ENCODE measurements around the gene PLEKHN1.

Gene PLEKHN1

DNA sequence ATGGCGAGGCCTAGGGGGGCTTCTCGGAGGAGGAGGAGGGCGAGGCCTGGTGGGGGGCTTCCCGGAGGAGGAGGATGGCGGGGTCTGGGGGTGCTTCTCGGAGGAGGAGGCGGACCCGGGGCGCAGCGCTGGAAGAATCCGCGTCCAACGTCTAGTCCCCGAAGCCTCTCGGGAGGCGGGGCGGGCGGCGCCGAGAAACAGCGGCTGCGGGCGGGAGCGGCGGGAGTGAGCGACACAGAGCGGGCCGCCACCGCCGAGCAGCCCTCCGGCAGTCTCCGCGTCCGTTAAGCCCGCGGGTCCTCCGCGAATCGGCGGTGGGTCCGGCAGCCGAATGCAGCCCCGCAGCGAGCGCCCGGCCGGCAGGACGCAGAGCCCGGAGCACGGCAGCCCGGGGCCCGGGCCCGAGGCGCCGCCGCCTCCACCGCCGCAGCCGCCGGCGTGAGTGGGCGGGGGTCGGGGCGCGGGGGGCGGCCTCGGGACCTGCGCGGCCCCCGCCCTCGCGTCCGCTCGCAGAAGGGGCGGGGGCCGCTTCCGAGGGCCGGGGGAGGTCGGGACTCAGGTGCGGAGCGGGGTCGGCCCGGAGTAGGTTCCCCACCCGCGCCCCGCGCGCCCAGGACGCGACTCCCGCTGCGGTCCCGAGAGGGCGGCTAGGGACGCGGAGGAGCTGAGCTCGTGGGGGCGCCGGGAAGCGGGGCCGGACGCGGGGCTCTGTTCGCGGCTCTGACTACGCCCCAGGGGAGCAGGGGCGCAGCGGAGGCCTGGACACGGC lies 5.7 kb upstream of the PLEKHN1 start, which contains the start of gene KLHL17:
TSS of gene KLHL17 (plus strand) at position 222 of the 769 bp plus-strand sequence. CDS start at position 332, 110 bp downstream.
- peak; percentile 45 for DNase-seq (ENCODE audit: low read depth)

DNA sequence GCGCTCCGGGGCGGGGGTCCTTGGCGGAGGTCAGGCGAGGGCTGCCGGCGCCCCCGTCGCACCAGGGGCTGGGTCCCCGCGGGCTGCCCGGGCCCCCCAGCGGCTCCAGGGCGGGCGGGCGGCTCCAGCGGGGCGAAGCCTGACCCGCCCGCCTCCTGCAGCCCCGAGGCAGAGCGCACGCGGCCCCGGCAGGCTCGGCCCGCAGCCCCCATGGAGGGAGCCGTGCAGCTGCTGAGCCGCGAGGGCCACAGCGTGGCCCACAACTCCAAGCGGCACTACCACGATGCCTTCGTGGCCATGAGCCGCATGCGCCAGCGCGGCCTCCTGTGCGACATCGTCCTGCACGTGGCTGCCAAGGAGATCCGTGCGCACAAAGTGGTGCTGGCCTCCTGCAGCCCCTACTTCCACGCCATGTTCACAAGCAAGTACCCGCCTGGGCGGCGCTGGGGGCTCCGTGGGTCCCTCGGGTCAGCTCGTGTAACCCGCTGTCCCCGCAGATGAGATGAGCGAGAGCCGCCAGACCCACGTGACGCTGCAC lies 5.1 kb upstream of the PLEKHN1 start:
- no peak for DNase-seq (ENCODE audit: low read depth)

DNA sequence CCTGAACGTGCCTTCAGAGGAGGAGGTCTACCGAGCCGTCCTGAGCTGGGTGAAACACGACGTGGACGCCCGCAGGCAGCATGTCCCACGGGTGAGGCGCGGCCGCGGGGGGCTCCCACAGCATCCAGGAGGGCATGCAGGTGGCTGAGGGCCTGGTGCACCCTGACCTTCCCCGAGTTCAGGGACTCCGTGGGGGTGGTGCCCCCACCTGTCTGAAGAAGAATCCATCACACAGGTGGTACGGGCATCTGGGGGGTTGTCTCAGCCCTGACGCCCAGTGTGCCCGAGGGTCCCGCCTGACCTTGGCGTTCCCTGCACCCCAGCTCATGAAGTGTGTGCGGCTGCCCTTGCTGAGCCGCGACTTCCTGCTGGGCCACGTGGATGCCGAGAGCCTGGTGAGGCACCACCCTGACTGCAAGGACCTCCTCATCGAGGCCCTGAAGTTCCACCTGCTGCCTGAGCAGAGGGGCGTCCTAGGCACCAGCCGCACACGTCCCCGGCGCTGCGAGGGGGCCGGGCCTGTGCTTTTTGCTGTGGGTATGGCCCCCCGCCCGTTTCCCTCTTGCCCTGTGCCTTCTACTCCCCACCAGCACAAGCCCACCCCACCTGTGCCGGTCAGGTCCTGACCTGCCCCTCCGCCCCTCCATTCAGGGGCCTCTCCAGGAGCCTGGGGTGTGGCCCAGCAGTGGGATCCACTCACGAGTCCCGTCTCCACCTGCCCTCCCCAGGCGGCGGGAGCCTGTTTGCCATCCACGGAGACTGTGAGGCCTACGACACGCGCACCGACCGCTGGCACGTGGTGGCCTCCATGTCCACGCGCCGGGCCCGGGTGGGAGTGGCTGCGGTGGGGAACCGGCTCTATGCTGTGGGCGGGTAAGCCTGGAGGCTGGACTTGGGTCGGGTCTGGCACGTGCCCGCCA lies 3.6 kb upstream of the PLEKHN1 start:
- no peak for DNase-seq (ENCODE audit: low read depth)

DNA sequence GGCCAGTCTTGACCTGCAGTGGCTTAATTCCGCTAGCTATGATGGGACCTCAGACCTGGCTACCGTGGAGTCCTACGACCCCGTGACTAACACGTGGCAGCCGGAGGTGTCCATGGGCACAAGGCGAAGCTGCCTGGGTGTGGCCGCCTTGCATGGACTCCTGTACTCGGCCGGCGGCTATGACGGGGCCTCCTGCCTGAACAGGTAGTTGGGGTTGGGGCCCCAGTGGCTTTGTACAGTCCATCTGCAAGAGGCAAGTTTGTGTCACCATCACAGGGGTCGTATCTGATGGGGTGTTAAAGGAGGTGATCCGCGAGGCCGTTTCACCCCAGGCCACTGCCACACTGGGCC lies 3.0 kb upstream of the PLEKHN1 start:
- no peak for DNase-seq (ENCODE audit: low read depth)

DNA sequence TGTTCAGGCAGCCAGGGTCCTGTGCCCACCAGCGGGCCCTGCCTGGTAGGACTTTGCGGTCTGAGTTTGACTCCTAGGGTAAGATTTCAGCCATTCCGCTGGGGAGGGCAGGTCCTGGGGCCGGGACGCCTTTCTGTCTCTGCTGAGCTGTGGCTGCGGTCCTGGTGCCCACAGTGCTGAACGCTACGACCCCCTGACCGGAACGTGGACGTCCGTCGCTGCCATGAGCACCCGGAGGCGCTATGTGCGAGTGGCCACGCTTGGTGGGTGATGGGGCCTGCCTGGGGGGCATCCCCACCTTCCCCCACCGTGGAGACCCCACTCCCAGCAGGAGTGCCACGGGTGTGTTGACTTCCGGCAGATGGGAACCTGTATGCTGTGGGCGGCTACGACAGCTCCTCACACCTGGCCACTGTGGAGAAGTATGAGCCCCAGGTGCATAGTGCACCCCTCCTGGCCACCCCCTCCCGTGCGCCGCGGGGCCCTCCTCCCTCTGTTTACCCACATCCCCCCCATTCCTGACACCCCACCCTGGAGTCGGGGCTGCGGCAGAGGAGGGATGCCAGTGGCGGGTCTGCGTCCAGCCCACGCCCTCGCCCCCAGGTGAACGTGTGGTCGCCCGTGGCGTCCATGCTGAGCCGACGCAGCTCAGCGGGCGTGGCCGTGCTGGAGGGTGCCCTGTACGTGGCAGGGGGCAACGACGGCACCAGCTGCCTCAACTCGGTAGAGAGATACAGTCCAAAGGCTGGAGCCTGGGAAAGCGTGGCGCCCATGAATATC lies 2.3 kb upstream of the PLEKHN1 start:
- DNase-seq (ENCODE audit: low read depth), result no peak

DNA sequence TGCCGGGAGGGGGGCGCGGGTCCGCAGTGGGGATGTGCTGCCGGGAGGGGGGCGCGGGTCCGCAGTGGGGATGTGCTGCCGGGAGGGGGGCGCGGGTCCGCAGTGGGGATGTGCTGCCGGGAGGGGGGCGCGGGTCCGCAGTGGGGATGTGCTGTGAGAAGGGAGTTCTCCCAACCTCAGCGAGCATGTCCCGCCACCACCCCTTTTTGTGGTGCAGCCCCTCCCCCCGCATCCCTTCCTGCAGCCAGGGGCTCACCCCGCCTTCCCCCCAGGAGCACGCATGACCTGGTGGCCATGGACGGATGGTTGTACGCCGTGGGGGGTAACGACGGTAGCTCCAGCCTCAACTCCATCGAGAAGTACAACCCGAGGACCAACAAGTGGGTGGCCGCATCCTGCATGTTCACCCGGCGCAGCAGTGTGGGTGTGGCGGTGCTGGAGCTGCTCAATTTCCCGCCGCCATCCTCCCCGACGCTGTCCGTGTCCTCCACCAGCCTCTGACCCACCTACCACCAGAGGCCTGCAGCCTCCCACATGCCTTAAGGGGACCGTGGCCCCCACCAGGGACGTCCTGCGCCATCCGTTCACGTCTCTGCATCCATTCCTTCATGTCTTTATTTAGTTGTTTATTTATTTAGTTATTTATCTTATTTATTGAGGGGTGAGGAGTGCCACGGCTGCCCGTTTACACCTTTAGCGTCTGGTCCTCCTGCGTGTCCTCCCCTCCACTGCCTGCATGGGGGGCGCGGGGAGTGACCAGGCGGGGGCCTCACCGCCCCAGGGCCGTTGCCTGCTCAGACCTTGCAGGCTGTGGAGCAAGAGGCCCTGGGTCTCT lies 1.4 kb upstream of the PLEKHN1 start:
- DNase-seq (ENCODE audit: low read depth), result no peak

DNA sequence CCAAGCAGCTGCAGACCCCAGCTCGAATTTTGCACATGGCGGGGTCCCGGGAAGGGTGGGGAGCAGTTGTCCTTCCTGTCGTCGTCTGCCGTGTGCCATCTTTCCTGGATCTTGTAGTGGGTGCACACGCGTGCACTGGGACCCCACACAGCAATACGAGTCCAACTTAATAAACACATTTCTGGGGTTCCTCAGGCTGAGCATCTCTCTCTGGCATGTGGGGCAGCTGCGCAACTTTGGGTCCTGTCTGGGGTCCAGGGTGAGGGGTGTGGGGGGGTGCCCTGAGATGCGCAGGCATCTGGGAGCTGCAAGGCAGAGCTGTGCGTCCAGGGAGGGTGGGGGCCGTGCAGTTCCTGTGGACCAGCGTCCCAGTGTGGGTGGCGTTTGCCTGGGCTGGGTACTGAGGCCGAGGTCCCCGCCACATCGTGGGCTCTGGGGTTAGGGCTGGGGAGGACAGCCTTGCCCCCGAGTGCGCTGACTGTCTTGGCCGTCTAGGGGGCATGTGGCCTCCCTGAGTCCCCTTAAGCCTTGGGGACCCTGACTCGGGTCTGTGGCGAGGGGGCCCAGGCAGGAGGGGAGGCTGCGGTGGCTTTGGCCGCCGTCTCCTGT lies 652 bp upstream of the PLEKHN1 start:
- DNase-seq (ENCODE audit: low read depth), result no peak

DNA sequence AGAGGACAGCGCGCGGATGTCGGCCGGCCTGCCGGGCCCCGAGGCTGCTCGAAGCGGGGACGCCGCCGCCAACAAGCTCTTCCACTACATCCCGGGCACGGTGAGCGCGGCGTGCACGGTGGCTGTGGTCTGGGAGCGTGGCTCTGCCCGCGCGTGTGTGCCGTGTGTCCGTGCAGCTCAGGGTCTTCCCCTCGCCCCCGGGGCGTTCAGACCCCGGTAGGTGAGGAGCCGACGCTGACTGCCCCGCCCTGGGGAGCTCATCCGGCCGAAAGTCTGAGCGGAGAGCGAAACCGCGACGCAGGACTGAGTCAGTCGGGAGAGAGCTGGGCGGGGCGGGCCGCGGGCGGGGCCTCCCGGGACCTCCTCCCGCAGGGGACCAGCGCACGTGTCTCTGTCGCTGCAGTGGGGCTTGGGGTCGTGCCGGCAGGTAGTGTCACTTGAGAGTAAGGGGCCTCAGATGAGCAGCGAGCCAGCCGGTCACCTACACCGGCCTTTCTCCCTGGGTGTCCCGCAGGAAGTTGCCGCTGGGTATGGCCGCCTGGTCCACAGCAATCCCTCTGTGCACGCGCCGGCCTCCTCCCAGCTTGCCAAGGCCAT lies 520 bp downstream of the PLEKHN1 start:
- DNase-seq (ENCODE audit: low read depth), result peak; percentile 27

DNA sequence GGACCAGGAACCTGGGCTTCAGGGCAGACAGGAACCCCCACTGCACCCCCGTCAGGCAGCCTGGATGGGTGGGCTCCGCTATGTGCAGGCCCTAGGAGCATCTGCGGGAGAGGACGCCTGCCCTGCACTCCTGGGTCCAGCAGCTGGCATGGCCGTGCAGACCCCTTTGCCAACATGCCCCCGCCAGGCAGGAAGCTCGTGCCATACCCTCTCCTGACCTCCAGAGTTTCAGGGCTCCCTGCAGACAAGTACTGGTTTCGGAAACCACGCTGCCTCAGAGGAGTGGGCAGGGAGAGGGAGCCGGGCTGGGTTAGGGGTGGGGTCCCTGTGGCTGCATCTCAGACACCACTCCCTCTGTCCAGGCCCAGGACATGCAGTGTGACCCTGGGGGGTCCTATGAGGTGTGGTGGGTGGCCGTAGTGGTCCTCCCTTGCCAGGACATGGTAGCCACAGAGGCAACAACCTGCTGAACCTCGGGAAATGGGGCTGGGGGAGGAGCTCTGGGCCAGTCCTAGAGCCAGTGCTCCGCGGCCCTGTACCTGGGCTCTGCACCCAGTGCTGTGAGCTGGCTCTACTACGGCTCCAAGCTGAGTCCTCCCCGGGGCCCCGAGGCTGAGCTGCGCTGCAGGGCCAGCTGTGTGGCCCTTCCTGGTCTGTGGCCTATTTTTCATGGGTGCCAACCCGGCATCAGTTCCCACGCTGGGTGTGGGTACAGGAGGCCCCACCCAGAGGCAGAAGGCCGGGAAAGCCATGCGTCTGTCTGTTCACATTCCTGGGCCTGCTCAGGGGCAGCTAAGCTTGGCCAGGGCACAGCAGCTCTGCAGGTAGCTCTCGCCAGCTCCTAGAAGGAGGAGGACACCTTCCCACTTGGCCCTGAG lies 1.4 kb downstream of the PLEKHN1 start:
- no peak for DNase-seq (ENCODE audit: low read depth)

DNA sequence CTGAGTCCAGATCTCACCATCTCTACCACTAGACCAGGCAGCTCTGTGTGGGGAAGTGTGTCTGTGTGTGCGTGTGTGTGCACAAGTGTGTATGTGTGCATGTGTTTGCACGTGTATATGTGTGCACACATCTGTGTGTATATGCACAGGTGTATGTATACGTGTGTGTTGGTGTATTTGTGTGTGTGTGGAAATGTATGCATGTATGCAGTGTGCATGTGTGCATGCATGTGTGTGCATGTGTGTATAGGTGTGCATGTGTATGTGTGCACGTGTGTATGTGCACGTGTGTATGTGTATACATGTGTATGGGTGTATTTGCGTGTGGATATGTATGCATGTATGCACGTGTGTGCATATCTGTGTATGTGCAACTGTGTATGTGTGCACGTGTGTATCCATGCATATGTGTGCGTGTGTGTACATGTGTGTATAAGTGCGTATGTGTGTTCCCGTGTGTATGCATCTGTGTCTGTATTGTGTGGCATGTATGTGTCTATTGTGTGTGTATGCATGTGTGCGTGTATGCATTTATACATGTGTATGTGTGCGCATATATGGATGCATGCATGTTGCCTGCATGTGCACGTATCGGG lies 3.1 kb downstream of the PLEKHN1 start:
- DNase-seq (ENCODE audit: low read depth), result no peak

DNA sequence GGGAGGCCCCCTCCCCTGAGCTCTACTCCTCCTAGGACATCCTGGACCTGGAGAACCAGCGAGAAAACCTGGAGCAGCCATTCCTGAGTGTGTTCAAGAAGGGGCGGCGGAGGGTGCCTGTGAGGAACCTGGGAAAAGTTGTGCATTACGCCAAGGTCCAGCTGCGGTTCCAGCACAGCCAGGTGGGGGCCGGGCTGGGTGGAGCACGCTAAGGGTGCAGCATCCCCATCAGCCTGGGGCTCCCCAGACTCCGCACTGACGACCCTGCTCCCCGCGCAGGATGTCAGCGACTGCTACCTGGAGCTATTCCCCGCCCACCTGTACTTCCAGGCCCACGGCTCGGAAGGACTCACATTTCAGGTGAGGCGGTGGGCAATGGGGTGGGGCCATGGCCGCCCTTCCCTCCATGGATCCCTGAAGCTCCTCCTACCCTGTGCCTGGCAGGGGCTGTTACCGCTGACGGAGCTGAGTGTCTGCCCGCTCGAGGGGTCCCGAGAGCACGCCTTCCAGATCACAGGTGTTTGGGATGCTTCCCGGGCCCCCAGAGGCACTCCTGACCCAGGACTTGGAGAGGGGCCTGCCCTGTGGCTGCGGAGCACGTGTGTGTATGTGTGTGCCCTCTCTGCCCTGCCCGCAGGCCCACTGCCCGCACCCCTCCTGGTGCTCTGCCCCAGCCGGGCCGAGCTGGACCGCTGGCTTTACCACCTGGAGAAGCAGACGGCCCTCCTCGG lies 4.1 kb downstream of the PLEKHN1 start:
- DNase-seq (ENCODE audit: low read depth), result no peak

DNA sequence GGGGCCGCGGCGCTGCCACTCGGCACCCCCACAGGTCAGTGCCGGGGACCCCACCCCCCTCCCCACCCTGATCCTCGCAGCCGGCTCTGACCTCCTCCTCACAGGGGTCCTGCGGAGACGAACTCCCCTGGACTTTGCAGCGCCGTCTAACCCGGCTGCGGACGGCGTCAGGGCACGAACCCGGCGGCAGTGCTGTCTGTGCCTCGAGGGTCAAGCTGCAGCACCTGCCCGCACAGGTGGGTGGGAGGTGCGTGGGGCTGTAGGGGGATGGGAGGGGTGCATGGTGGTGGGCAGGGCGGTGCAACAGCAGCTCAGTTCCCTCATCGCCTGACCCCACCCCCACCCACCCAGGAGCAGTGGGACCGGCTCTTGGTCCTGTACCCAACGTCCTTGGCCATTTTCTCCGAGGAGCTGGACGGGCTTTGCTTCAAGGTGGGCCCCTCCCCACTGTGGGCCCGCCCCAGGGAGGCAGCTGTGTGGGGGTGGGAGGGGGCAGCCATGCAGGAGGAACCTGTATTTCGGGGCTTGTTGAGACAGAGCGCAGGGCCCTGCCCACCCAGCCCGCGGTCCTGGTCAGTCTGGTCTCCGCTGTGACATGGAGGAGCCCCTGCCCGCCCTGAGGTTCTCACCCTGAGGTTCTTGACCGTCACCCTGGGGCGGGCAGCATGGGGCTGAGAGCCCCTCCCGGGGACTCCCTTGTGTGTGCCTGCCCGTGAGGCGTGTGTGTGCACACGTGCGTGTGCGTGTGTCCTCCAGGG lies 4.9 kb downstream of the PLEKHN1 start:
- DNase-seq (ENCODE audit: low read depth), result no peak

DNA sequence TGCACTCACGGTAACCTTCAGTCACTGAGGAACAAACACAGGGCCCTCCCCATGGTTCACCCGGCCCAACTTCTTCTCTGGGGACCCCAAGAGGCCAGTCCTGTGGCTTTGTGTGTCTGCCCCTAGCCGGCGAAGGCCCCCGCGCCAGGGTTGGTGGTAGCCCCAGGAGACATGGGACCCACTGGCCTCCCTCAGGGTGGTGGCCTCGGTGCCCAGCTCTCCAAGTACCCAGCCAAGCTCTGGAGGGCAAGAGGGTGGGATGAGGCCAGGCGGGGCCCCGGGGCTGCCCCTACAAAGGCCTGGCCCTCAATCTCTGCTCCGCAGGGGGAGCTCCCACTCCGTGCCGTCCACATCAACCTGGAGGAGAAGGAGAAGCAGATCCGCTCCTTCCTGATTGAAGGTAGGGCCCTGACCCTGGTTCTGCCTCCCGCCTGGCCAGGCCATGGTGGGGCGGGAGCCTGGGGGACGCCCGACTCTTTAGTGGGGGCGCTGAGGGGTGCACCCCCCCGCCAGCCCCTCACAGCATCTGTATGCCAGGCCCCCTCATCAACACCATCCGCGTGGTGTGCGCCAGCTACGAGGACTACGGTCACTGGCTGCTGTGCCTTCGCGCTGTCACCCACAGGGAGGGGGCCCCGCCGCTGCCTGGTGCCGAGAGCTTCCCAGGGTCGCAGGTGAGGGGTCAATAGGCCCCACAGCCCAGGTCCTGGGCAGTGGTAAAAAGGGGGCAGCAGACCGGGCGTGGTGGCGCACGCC lies 5.6 kb downstream of the PLEKHN1 start:
- no peak for DNase-seq (ENCODE audit: low read depth)

DNA sequence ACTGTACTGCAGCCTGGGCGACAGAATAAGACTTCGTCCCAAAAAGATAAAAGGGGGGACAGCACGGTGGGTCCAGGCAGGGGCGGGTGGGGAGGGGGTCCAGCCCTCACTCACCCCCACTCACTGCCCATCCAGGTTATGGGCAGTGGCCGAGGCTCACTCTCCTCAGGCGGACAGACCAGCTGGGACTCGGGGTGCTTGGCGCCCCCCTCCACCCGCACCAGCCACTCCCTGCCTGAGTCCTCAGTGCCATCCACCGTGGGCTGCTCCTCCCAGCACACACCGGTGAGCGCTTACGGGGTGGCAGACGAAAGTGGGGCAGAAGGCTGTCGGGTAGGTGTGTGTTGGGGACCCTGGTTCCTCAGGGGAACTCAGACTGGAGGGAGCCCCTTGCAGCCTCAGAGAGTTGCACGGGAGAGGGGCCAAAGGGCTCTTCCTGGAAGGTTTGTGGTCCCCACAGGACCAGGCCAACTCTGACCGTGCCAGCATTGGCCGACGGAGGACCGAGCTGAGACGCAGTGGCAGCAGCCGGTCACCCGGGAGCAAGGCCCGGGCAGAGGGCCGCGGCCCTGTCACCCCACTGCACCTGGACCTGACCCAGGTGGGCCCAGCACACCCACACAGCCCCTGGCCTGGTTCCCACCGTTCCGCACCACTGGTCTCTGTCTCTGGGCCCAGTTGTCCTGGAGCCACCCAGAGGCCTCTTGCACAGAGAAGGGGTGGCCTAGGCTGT lies 6.6 kb downstream of the PLEKHN1 start:
- DNase-seq (ENCODE audit: low read depth), result no peak

DNA sequence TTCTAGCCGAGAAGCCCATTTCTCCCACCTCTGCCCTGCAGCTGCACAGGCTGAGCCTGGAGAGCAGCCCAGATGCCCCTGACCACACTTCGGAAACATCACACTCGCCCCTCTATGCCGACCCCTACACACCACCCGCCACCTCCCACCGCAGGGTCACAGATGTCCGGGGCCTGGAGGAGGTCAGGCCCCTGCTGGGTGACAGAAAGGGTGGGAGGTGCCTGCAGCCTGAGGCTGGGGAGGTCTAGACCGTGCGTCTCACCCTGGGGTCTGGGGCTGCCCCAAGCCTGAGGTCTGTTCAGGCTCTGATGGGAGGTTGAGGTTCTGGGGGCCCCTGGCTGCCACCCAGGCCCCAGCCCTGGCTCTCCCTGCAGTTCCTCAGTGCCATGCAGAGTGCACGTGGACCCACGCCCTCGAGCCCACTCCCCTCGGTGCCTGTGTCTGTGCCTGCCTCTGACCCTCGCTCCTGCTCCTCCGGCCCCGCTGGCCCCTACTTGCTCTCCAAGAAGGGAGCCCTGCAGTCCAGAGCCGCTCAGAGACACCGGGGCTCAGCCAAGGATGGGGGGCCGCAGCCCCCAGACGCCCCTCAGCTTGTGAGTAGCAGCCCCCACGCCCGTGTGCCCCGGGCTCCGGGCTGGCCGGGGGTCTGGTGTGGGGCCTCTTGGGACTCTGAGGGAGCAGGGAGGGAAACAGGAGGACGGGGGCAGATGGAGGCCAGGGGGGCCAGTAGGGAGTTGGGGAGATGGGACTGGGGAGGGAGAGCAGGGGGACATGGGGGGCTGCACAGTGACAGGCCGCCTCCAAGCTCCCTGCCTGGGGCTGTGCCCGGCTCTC lies 7.4 kb downstream of the PLEKHN1 start:
- no peak for DNase-seq (ENCODE audit: low read depth)

Data from amniotic epithelial cell (primary cell).